ENCODE measurements around the gene IGSF9.
"Not testable (repeated sequence)": the region's sequence is repeated elsewhere in the genome, so short reads cannot be mapped to it uniquely, and the experiment has no call there.

Gene IGSF9

GRCh38 chr1:159916242-159917051, 29.0 kb downstream of the IGSF9 start:
- no peak for DNase-seq

- no peak for DNase-seq
These were observed 29.7 kb downstream of the IGSF9 start for GRCh38 chr1:159915571-159916241.

GRCh38 chr1:159914252-159915018, 31.0 kb downstream of the IGSF9 start:
- no peak for DNase-seq

- no peak for DNase-seq
These were observed 31.8 kb downstream of the IGSF9 start for GRCh38 chr1:159913451-159914192.

GRCh38 chr1:159911326-159912070, 33.9 kb downstream of the IGSF9 start:
- peak; percentile 67 for DNase-seq

GRCh38 chr1:159908031-159908940, 37.1 kb downstream of the IGSF9 start:
- no peak for DNase-seq

- DNase-seq, result no peak
These were observed 38.5 kb downstream of the IGSF9 start for GRCh38 chr1:159906960-159907359.

- not testable (repeated sequence) for DNase-seq
These were observed 41.4 kb downstream of the IGSF9 start for GRCh38 chr1:159904036-159904435.

- no peak for DNase-seq
These were observed 42.9 kb downstream of the IGSF9 start for GRCh38 chr1:159902541-159902940.

GRCh38 chr1:159900755-159901360, 44.6 kb downstream of the IGSF9 start:
- no peak for DNase-seq

- DNase-seq, result no peak
These were observed 45.2 kb downstream of the IGSF9 start, which contains the start of gene CFAP45 for GRCh38 chr1:159900086-159900680. Gene CFAP45 (minus strand): TSS chr1:159900165. CDS start chr1:159900098, 67 bp downstream.

GRCh38 chr1:159899634-159900033, 45.8 kb downstream of the IGSF9 start:
- not testable (repeated sequence) for DNase-seq

GRCh38 chr1:159898527-159898926, 46.9 kb downstream of the IGSF9 start:
- DNase-seq, result no peak

GRCh38 chr1:159897962-159898361, 47.5 kb downstream of the IGSF9 start:
- peak; percentile 49 for DNase-seq

- no peak for DNase-seq
These were observed 48.9 kb downstream of the IGSF9 start for GRCh38 chr1:159896546-159896930.

GRCh38 chr1:159895836-159896545, 49.4 kb downstream of the IGSF9 start:
- DNase-seq, result no peak

- no peak for DNase-seq
These were observed 50.1 kb downstream of the IGSF9 start for GRCh38 chr1:159895286-159895685.

GRCh38 chr1:159892944-159893343, 52.5 kb downstream of the IGSF9 start:
- DNase-seq, result no peak

Measured in GDM1 (cell line).